Karpas-422 (cell line): ENCODE results near the gene PLEKHG3. TPM values are rescaled to one million over a fixed set of nuclear protein-coding genes. Genes with fewer than 3 reads are reported as not detected.

Experiments used
- DNase-seq: peaks from one replicate; pipeline ENCODE4 v3.0.0-alpha.2; 2015
- H2AFZ ChIP-seq: fragments of 200-600 bp; sonication (generic); 2 replicates; pipeline ENCODE4 v1.6.1; 2014; ENCODE audit warnings: antibody characterized with exemption, low read length, mixed read lengths
- H3K27ac ChIP-seq: fragments of 200-600 bp; sonication (generic); 2 replicates; pipeline ENCODE4 v1.5.1; 2014; ENCODE audit warnings: mild to moderate bottlenecking, low read length, moderate library complexity
- H3K27me3 ChIP-seq: fragments of 200-600 bp; sonication (generic); 2 replicates; pipeline ENCODE4 v1.6.1; 2014; ENCODE audit warnings: low read length, mixed read lengths
- H3K36me3 ChIP-seq: fragments of 200-600 bp; sonication (generic); 2 replicates; pipeline ENCODE4 v1.6.1; 2014; ENCODE audit warnings: low read length, mixed read lengths; ENCODE audit not compliant: insufficient read depth
- H3K4me1 ChIP-seq: fragments of 200-600 bp; sonication (generic); 2 replicates; pipeline ENCODE4 v1.6.1; 2014; ENCODE audit warnings: mild to moderate bottlenecking, low read length, mixed read lengths
- H3K4me2 ChIP-seq: fragments of 200-600 bp; sonication (generic); 2 replicates; pipeline ENCODE4 v1.6.1; 2014; ENCODE audit warnings: low read length, low read depth, mild to moderate bottlenecking; ENCODE audit not compliant: poor library complexity, severe bottlenecking
- H3K4me3 ChIP-seq: fragments of 200-600 bp; sonication (generic); 2 replicates; pipeline ENCODE4 v1.5.1; 2014; ENCODE audit warnings: mild to moderate bottlenecking, antibody characterized with exemption, low read length, mixed read lengths
- H3K79me2 ChIP-seq: fragments of 200-600 bp; sonication (generic); 2 replicates; pipeline ENCODE4 v1.6.1; 2014; ENCODE audit warnings: mild to moderate bottlenecking, low read length, mixed read lengths
- H3K9ac ChIP-seq: fragments of 200-600 bp; sonication (generic); 2 replicates; pipeline ENCODE4 v1.6.0; 2014; ENCODE audit warnings: low read length
- H3K9me2 ChIP-seq: fragments of 200-600 bp; sonication (generic), shearing (Covaris generic); replicated peaks from 2 replicates; pipeline ENCODE4 v1.6.0; 2014; ENCODE audit warnings: mild to moderate bottlenecking, low read length, moderate library complexity; ENCODE audit not compliant: insufficient read depth
- H3K9me3 ChIP-seq: fragments of 300-700, 200-600 bp; sonication (generic); 2 replicates; pipeline ENCODE4 v1.6.1; 2014; ENCODE audit warnings: low read length, mixed read lengths
- H4K20me1 ChIP-seq: fragments of 200-600 bp; sonication (generic); 2 replicates; pipeline ENCODE4 v1.6.1; 2014; ENCODE audit warnings: mild to moderate bottlenecking, antibody characterized with exemption, low read length, low read depth; ENCODE audit not compliant: insufficient read depth
- total RNA-seq: library from RNA; depleted of rRNA; stranded (reverse); fragments of >200 nt; shearing (Covaris generic); gene quantifications from 2 replicates; pipeline ENCODE4 v1.2.3, GENCODE V29; 2014; ENCODE audit warnings: low replicate concordance

PLEKHG3 gene
- total RNA-seq, 1 experiment from 2014 or later, result not detected

GRCh38 chr14:64722842-64723447 is 18.7 kb downstream of the PLEKHG3 start:
- H3K4me3 ChIP-seq, result no peak overlapping the region
- no peak for DNase-seq
- no peaks in the 10 kb centered on the region for H4K20me1 ChIP-seq
- no peak overlapping the region for H2AFZ ChIP-seq
- no peaks in the 10 kb centered on the region for H3K9me3 ChIP-seq
- H3K27me3 ChIP-seq, result no peaks in the 10 kb centered on the region
- H3K79me2 ChIP-seq, result no peaks in the 10 kb centered on the region
- peaks cover 17% of the 10 kb centered on the region for H3K4me1 ChIP-seq
- no peaks in the 10 kb centered on the region for H3K36me3 ChIP-seq
- no peak overlapping the region for H3K9ac ChIP-seq
- no peak overlapping the region for H3K27ac ChIP-seq
- H3K9me2 ChIP-seq, result no peaks in the 10 kb centered on the region
- no peak overlapping the region for H3K4me2 ChIP-seq

- H3K4me1 ChIP-seq, result peaks cover 17% of the 10 kb centered on the region
- H3K4me3 ChIP-seq, result no peak overlapping the region
- no peaks in the 10 kb centered on the region for H4K20me1 ChIP-seq
- no peak overlapping the region for H3K9ac ChIP-seq
- H3K27ac ChIP-seq, result no peak overlapping the region
- no peak for DNase-seq
- no peak overlapping the region for H2AFZ ChIP-seq
- H3K36me3 ChIP-seq, result no peaks in the 10 kb centered on the region
- H3K79me2 ChIP-seq, result no peaks in the 10 kb centered on the region
- no peak overlapping the region for H3K4me2 ChIP-seq
- H3K9me3 ChIP-seq, result no peaks in the 10 kb centered on the region
- no peaks in the 10 kb centered on the region for H3K27me3 ChIP-seq
- no peaks in the 10 kb centered on the region for H3K9me2 ChIP-seq
Observed at GRCh38 chr14:64723691-64724577, 19.7 kb downstream of the PLEKHG3 start.

- Histone ChIP-seq H3K79me2 (no peaks in the 10 kb centered on the region), H3K4me1 (peaks cover 17% of the 10 kb centered on the region), H3K9me3 (no peaks in the 10 kb centered on the region), H3K36me3 (no peaks in the 10 kb centered on the region), H3K4me3 (no peak overlapping the region), H3K4me2 (no peak overlapping the region), H3K27ac (no peak overlapping the region), H4K20me1 (no peaks in the 10 kb centered on the region), H3K9me2 (no peaks in the 10 kb centered on the region), H3K27me3 (no peaks in the 10 kb centered on the region), H2AFZ (no peak overlapping the region), H3K9ac (no peak overlapping the region)
- no peak for DNase-seq
Observed at GRCh38 chr14:64724578-64724930, 20.3 kb downstream of the PLEKHG3 start.

- Histone ChIP-seq H3K9me3 (no peaks in the 10 kb centered on the region), H3K27ac (no peak overlapping the region), H3K4me2 (no peak overlapping the region), H3K36me3 (no peaks in the 10 kb centered on the region), H3K27me3 (no peaks in the 10 kb centered on the region), H3K9ac (no peak overlapping the region), H3K9me2 (no peaks in the 10 kb centered on the region), H3K79me2 (no peaks in the 10 kb centered on the region), H3K4me1 (peaks cover 17% of the 10 kb centered on the region), H3K4me3 (no peak overlapping the region), H2AFZ (no peak overlapping the region), H4K20me1 (no peaks in the 10 kb centered on the region)
- DNase-seq, result peak; percentile 65
Observed at GRCh38 chr14:64725261-64725815, 21.1 kb downstream of the PLEKHG3 start.

GRCh38 chr14:64725879-64726584 is 21.8 kb downstream of the PLEKHG3 start:
- H3K9me3 ChIP-seq, result no peaks in the 10 kb centered on the region
- no peak overlapping the region for H3K4me2 ChIP-seq
- no peaks in the 10 kb centered on the region for H4K20me1 ChIP-seq
- no peak for DNase-seq
- no peaks in the 10 kb centered on the region for H3K36me3 ChIP-seq
- no peaks in the 10 kb centered on the region for H3K27me3 ChIP-seq
- H3K4me3 ChIP-seq, result no peak overlapping the region
- no peak overlapping the region for H2AFZ ChIP-seq
- H3K9me2 ChIP-seq, result no peaks in the 10 kb centered on the region
- H3K27ac ChIP-seq, result no peak overlapping the region
- H3K79me2 ChIP-seq, result no peaks in the 10 kb centered on the region
- H3K4me1 ChIP-seq, result peaks cover 17% of the 10 kb centered on the region
- no peak overlapping the region for H3K9ac ChIP-seq

- Histone ChIP-seq H3K27ac (no peak overlapping the region), H3K27me3 (no peaks in the 10 kb centered on the region), H3K9me3 (no peaks in the 10 kb centered on the region), H4K20me1 (no peaks in the 10 kb centered on the region), H3K4me3 (no peak overlapping the region), H3K9me2 (no peaks in the 10 kb centered on the region), H3K4me2 (no peak overlapping the region), H3K79me2 (no peaks in the 10 kb centered on the region), H3K4me1 (peaks cover 17% of the 10 kb centered on the region), H3K36me3 (no peaks in the 10 kb centered on the region), H2AFZ (no peak overlapping the region), H3K9ac (no peak overlapping the region)
- peak; percentile 45 for DNase-seq
Observed at GRCh38 chr14:64726585-64726890, 22.3 kb downstream of the PLEKHG3 start.

GRCh38 chr14:64727551-64728071 is 23.4 kb downstream of the PLEKHG3 start:
- no peaks in the 10 kb centered on the region for H3K9me2 ChIP-seq
- H2AFZ ChIP-seq, result no peak overlapping the region
- H3K27me3 ChIP-seq, result no peaks in the 10 kb centered on the region
- no peaks in the 10 kb centered on the region for H3K79me2 ChIP-seq
- DNase-seq, result no peak
- H4K20me1 ChIP-seq, result no peaks in the 10 kb centered on the region
- H3K9ac ChIP-seq, result no peak overlapping the region
- H3K4me1 ChIP-seq, result peaks cover 17% of the 10 kb centered on the region
- H3K9me3 ChIP-seq, result no peaks in the 10 kb centered on the region
- no peak overlapping the region for H3K4me2 ChIP-seq
- no peaks in the 10 kb centered on the region for H3K36me3 ChIP-seq
- no peak overlapping the region for H3K4me3 ChIP-seq
- no peak overlapping the region for H3K27ac ChIP-seq

- H2AFZ ChIP-seq, result no peak overlapping the region
- DNase-seq, result no peak
- H4K20me1 ChIP-seq, result no peaks in the 10 kb centered on the region
- no peaks in the 10 kb centered on the region for H3K27me3 ChIP-seq
- H3K79me2 ChIP-seq, result no peaks in the 10 kb centered on the region
- no peaks in the 10 kb centered on the region for H3K36me3 ChIP-seq
- no peak overlapping the region for H3K27ac ChIP-seq
- H3K9me2 ChIP-seq, result no peaks in the 10 kb centered on the region
- no peaks in the 10 kb centered on the region for H3K9me3 ChIP-seq
- H3K9ac ChIP-seq, result no peak overlapping the region
- H3K4me1 ChIP-seq, result peaks cover 17% of the 10 kb centered on the region
- H3K4me3 ChIP-seq, result no peak overlapping the region
- H3K4me2 ChIP-seq, result no peak overlapping the region
Observed at GRCh38 chr14:64728106-64728505, 23.9 kb downstream of the PLEKHG3 start.
